IPS-18a (cell line): ENCODE results near the gene CDC42SE2.
"Not testable (repeated sequence)": the region's sequence is repeated elsewhere in the genome, so short reads cannot be mapped to it uniquely, and the experiment has no call there.

Experiments
- H3K27ac ChIP-seq: one replicate; pipeline ENCODE4 v1.5.1; 2013; ENCODE audit warnings: low read length
- H3K27me3 ChIP-seq: one replicate; pipeline ENCODE4 v1.6.1; 2013; ENCODE audit warnings: mild to moderate bottlenecking, low read length; ENCODE audit not compliant: control insufficient read depth, insufficient read depth
- H3K36me3 ChIP-seq: one replicate; pipeline ENCODE4 v1.6.1; 2013; ENCODE audit warnings: low read depth, low read length; ENCODE audit not compliant: control insufficient read depth
- H3K4me1 ChIP-seq: one replicate; pipeline ENCODE4 v1.6.1; 2013; ENCODE audit warnings: low read depth, low read length; ENCODE audit not compliant: control insufficient read depth
- H3K4me3 ChIP-seq: one replicate; pipeline ENCODE4 v1.5.1; 2013; ENCODE audit warnings: low read length
- H3K9ac ChIP-seq: one replicate; pipeline ENCODE4 v1.6.1; 2013; ENCODE audit warnings: mild to moderate bottlenecking, low read length, moderate library complexity
- H3K9me3 ChIP-seq: one replicate; pipeline ENCODE4 v1.6.1; 2013; ENCODE audit warnings: low read depth, low read length; ENCODE audit not compliant: control insufficient read depth

The CDC42SE2 gene

GRCh38 chr5:131386779-131387178 is 122.9 kb downstream of the CDC42SE2 start:
- H3K36me3 ChIP-seq = no peaks in the 10 kb centered on the region
- H3K4me1 ChIP-seq = no peaks in the 10 kb centered on the region
- H3K27ac ChIP-seq = no peak overlapping the region

GRCh38 chr5:131387255-131387654 is 123.4 kb downstream of the CDC42SE2 start:
- no peak overlapping the region for H3K27ac ChIP-seq
- no peaks in the 10 kb centered on the region for H3K36me3 ChIP-seq
- no peaks in the 10 kb centered on the region for H3K4me1 ChIP-seq
- no peaks in the 10 kb centered on the region for H3K27me3 ChIP-seq
- no peaks in the 10 kb centered on the region for H3K9me3 ChIP-seq
- H3K9ac ChIP-seq = no peak overlapping the region
- no peak overlapping the region for H3K4me3 ChIP-seq

More at GRCh38 chr5:131386779-131387178, 122.9 kb downstream of the CDC42SE2 start:
- Histone ChIP-seq H3K4me3 (no peak overlapping the region), H3K9me3 (no peaks in the 10 kb centered on the region), H3K9ac (no peak overlapping the region), H3K27me3 (no peaks in the 10 kb centered on the region)

- no peak overlapping the region for H3K9ac ChIP-seq
- H3K4me1 ChIP-seq = no peaks in the 10 kb centered on the region
Observed at GRCh38 chr5:131389096-131389868, 125.4 kb downstream of the CDC42SE2 start.

GRCh38 chr5:131389869-131390265 is 126.0 kb downstream of the CDC42SE2 start:
- no peaks in the 10 kb centered on the region for H3K9me3 ChIP-seq
- H3K27ac ChIP-seq = no peak overlapping the region
- H3K4me1 ChIP-seq = no peaks in the 10 kb centered on the region
- H3K27me3 ChIP-seq = no peaks in the 10 kb centered on the region
- no peak overlapping the region for H3K4me3 ChIP-seq
- H3K36me3 ChIP-seq = peaks cover 2% of the 10 kb centered on the region
- no peak overlapping the region for H3K9ac ChIP-seq

More at GRCh38 chr5:131389096-131389868, 125.4 kb downstream of the CDC42SE2 start:
- H3K36me3 ChIP-seq = no peaks in the 10 kb centered on the region
- no peaks in the 10 kb centered on the region for H3K27me3 ChIP-seq
- H3K27ac ChIP-seq = no peak overlapping the region
- no peak overlapping the region for H3K4me3 ChIP-seq
- H3K9me3 ChIP-seq = no peaks in the 10 kb centered on the region

- Histone ChIP-seq H3K36me3 (peaks cover 4% of the 10 kb centered on the region), H3K27ac (no peak overlapping the region), H3K9ac (no peak overlapping the region), H3K27me3 (no peaks in the 10 kb centered on the region), H3K4me1 (no peaks in the 10 kb centered on the region), H3K4me3 (no peak overlapping the region), H3K9me3 (no peaks in the 10 kb centered on the region)
Observed at GRCh38 chr5:131392466-131393095, 128.7 kb downstream of the CDC42SE2 start.

GRCh38 chr5:131393498-131393968 is 129.7 kb downstream of the CDC42SE2 start:
- H3K27ac ChIP-seq = no peak overlapping the region
- no peaks in the 10 kb centered on the region for H3K9me3 ChIP-seq
- no peaks in the 10 kb centered on the region for H3K27me3 ChIP-seq
- H3K9ac ChIP-seq = no peak overlapping the region
- H3K4me3 ChIP-seq = no peak overlapping the region
- H3K36me3 ChIP-seq = peaks cover 4% of the 10 kb centered on the region
- no peaks in the 10 kb centered on the region for H3K4me1 ChIP-seq

- no peak overlapping the region for H3K9ac ChIP-seq
- no peak overlapping the region for H3K27ac ChIP-seq
- no peak overlapping the region for H3K4me3 ChIP-seq
- H3K27me3 ChIP-seq = no peaks in the 10 kb centered on the region
- H3K4me1 ChIP-seq = no peaks in the 10 kb centered on the region
- H3K36me3 ChIP-seq = peaks cover 4% of the 10 kb centered on the region
- H3K9me3 ChIP-seq = no peaks in the 10 kb centered on the region
Observed at GRCh38 chr5:131394128-131394527, 130.3 kb downstream of the CDC42SE2 start.

GRCh38 chr5:131396015-131396414 is 132.2 kb downstream of the CDC42SE2 start:
- peaks cover 4% of the 10 kb centered on the region for H3K36me3 ChIP-seq

GRCh38 chr5:131396630-131397273 is 132.9 kb downstream of the CDC42SE2 start:
- no peak overlapping the region for H3K9ac ChIP-seq
- H3K9me3 ChIP-seq = no peaks in the 10 kb centered on the region
- H3K27ac ChIP-seq = no peak overlapping the region
- H3K4me3 ChIP-seq = no peak overlapping the region
- H3K27me3 ChIP-seq = no peaks in the 10 kb centered on the region
- peaks cover 4% of the 10 kb centered on the region for H3K36me3 ChIP-seq
- no peaks in the 10 kb centered on the region for H3K4me1 ChIP-seq

More at GRCh38 chr5:131396015-131396414, 132.2 kb downstream of the CDC42SE2 start:
- no peaks in the 10 kb centered on the region for H3K4me1 ChIP-seq
- no peak overlapping the region for H3K9ac ChIP-seq
- H3K27ac ChIP-seq = no peak overlapping the region
- H3K4me3 ChIP-seq = no peak overlapping the region
- H3K9me3 ChIP-seq = no peaks in the 10 kb centered on the region
- H3K27me3 ChIP-seq = no peaks in the 10 kb centered on the region

GRCh38 chr5:131399007-131399406 is 135.2 kb downstream of the CDC42SE2 start:
- not testable (repeated sequence) for H3K4me1 ChIP-seq, H3K27ac ChIP-seq, H3K27me3 ChIP-seq, H3K9ac ChIP-seq, H3K4me3 ChIP-seq, H3K36me3 ChIP-seq, H3K9me3 ChIP-seq

GRCh38 chr5:131400585-131400984 is 136.7 kb downstream of the CDC42SE2 start:
- Histone ChIP-seq H3K27me3 (no peaks in the 10 kb centered on the region), H3K4me3 (no peak overlapping the region), H3K4me1 (no peaks in the 10 kb centered on the region), H3K9ac (no peak overlapping the region), H3K27ac (no peak overlapping the region), H3K36me3 (no peaks in the 10 kb centered on the region), H3K9me3 (no peaks in the 10 kb centered on the region)
